Astrocyte of the spinal cord (primary cell): Measurements from ENCODE around the gene NOSTRIN.

Experiments used
- DNase-seq: peaks from one replicate; pipeline ENCODE4 v3.0.0; 2011; ENCODE audit warnings: low read depth, low spot score
- H3K4me3 ChIP-seq: 2 replicates; pipeline ENCODE4 v1.5.1; 2011; ENCODE audit warnings: low read depth, mild to moderate bottlenecking, low read length, moderate library complexity
- in situ Hi-C: cut with HindIII; loops from 2 replicates; pipeline ENCODE4 v1.10.0; 2017; ENCODE audit warnings: low sequenced_read_pairs
- TF ChIP-seq, protein P1 (sequence below): IDR thresholded peaks from 2 replicates; pipeline ENCODE4 v1.5.1; 2012; ENCODE audit warnings: low read depth, mild to moderate bottlenecking, low read length, inconsistent platforms

Gene NOSTRIN

DNA sequence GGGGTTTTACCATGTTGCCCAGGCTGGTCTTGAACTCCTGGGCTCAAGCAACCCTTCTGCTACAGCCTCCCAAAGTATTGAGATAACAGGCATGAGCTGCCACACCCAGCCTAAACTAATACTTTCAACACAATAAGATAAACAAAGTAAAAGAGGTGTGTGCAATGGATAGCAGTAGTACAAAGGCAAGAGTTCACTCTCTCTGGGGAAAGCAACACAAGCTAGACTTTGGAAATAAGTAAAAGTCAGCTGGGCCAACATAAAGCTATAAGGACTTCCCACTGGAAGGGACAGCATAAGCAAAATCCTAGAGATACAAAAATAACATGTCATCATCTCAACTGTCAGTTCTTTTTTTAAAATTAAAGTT, 5.2 kb upstream of the NOSTRIN start:
- DNase-seq: no peak
- TF ChIP-seq, protein P1, sequence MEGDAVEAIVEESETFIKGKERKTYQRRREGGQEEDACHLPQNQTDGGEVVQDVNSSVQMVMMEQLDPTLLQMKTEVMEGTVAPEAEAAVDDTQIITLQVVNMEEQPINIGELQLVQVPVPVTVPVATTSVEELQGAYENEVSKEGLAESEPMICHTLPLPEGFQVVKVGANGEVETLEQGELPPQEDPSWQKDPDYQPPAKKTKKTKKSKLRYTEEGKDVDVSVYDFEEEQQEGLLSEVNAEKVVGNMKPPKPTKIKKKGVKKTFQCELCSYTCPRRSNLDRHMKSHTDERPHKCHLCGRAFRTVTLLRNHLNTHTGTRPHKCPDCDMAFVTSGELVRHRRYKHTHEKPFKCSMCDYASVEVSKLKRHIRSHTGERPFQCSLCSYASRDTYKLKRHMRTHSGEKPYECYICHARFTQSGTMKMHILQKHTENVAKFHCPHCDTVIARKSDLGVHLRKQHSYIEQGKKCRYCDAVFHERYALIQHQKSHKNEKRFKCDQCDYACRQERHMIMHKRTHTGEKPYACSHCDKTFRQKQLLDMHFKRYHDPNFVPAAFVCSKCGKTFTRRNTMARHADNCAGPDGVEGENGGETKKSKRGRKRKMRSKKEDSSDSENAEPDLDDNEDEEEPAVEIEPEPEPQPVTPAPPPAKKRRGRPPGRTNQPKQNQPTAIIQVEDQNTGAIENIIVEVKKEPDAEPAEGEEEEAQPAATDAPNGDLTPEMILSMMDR: no peak
- H3K4me3 ChIP-seq: no peak overlapping the region
- in situ Hi-C loops: no loop called here

DNA sequence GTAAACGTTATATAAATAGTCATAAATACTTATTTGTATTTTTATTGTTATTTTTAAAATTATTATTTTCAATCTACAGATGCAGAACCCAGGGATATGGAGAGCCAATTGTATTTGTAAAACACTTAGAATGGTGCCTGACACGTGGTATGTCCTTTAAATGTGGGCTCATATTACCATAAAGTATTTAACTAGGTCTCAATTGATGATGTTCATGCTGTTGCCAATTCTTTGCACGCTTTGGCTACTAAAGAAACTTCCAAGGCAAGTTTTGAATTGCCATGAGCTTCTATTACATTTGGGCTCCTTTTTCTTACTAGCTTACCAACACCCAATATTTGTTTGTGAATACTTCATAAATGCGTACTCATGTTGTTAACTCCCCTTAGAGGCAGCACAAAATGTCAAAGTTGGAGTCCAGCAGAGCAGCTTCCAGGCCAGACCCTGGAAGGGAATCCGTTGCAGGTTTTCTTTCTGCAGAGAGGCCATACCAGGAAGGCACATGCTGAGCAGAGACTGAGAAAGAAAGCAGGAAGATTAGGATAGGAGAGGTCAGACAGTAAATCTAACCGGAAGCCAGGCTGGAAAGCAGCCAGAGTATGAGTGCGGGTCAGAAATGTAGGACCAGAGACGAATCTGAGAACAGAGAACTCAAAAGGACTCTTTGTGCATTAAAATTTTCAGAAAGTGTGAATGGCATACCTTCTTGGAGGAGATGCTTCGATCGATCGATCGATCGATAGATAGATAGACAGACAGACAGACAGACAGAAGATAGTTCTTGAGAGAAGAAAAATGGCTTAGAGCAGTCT, 4.2 kb upstream of the NOSTRIN start:
- TF ChIP-seq, protein P1: no peak
- DNase-seq: no peak

DNA sequence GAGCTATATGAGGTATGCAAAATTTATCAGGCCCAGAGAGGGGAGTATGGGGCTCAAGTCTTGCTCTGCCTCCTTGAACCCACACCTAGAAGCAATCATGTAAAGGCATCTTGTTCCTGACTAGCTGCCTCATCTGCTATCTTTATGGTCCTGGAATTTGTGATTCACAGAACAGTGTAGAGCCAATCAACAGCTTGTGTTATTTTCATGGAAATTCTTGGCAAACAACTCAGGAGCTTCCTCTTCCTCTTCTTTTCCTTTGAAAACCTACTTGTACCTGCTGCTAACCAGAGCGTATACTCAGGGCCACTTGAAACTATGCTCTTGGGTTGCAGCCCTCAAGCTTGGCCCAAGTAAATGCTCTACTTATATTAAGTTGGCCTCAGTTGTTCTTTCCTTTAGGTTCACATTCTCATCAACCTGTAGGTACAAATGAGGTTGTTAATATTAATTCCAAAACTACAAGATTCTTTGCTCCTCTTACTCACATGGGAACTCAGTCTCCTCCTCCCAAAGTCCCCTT, 3.5 kb upstream of the NOSTRIN start:
- in situ Hi-C loops: no loop called here
- TF ChIP-seq, protein P1: no peak
- H3K4me3 ChIP-seq: no peak overlapping the region
- no peak for DNase-seq

More for the DNA sequence above, 4.2 kb upstream of the NOSTRIN start:
- no peak overlapping the region for H3K4me3 ChIP-seq
- in situ Hi-C loops: no loop called here

DNA sequence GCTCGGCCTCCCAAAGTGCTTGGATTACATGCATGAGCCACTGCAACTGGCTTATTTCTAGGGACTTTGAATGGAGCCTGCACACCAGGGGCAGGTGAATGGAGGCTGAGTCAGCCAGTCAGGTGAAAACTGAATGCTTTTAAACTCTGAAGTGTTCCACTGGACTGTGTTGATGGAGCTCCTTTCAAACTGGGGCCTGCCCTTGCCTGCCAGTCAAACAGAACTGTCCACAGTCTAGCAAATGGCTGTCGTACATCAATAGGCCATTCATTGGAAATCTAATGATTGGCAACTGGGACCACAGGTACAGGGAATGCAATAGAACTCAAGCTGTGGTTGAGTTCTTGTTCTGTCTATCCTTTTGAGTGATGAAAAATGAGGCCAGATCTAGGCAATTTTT, 966 bp upstream of the NOSTRIN start:
- no peak overlapping the region for H3K4me3 ChIP-seq
- in situ Hi-C loops: no loop called here
- TF ChIP-seq, protein P1: no peak
- DNase-seq: no peak

DNA sequence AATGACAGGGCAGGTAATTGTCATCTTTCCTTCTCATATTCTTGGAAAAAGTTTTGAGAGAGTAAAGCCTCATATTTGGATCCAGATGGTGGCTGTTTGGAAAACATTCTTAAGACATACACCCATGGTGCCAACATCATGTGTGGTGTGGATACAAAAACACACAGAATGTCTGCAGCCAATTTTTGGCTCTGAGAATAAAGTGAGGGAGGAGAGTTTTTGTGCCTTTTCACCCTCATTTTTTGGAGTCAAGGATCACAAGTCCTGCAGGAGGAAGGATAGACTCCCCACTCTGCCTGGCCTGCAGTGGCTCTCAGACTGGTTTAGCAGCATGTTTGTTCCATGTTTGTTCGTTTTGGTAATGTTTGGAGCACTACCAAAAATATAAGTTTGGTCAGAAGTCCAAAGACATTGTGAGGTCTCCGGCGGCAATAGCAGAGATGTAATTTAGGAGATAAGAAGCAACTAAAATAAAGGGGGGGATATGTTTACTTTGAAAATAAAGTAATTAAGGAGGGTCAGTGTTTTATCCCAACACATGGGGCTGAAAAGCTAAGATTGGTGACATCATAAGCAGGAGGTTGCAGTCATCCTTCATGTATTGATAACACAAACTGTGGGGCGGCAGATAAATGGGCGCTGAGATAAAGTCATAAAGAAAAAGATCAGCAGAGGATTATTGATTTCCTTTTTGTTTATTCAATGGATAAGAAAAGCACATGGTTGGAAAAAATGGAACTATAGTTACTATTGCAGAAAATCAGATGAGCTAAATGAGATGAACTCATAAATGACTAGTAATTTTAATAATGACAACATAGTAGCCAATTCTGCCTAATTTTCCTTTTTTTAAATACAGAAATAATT, 655 bp downstream of the NOSTRIN start:
- in situ Hi-C loops: no loop called here
- DNase-seq: no peak
- TF ChIP-seq, protein P1: no peak
- H3K4me3 ChIP-seq: no peak overlapping the region

DNA sequence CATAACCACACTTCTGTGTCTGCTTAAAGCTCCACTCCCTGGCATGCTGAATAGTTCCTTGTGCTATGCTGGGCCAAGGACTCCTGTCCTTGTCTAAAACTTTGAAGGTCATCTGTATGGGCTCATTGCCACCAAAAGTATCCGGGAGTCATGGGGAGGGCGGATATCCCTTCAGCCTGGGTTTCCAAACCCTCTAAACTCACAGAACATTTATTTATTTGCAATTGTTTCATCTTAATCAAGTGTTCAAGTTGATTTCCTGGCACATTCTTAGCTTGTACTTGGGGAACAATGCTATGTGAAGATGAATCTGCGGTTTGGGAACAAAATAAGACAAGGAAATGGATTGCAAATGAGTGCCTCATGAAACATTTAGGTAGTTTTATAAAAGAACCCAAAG, 1.8 kb downstream of the NOSTRIN start:
- H3K4me3 ChIP-seq: no peak overlapping the region
- in situ Hi-C loops: no loop called here
- TF ChIP-seq, protein P1: no peak
- no peak for DNase-seq
